ENCODE measurements around the gene MALSU1. TPM values are rescaled to one million over a fixed set of nuclear protein-coding genes. Genes with fewer than 3 reads are reported as not detected.

MALSU1 gene
- total RNA-seq, 1 donor from 2014 or later, result 92.8 TPM

- Mint-ChIP-seq H3K27ac (no peak overlapping the region), H3K36me3 (ENCODE audit: low read depth) (no peaks in the 10 kb centered on the region), H3K9me3 (no peaks in the 10 kb centered on the region), H3K4me1 (peaks cover 18% of the 10 kb centered on the region), H3K27me3 (peaks cover 4% of the 10 kb centered on the region), H3K4me3 (no peak overlapping the region)
- DNase-seq, result no peak
- intact Hi-C loops (cut with micrococcal nuclease), result loop anchor here (2.0 kb wide), 2 partner anchors 71 to 81 kb away; no protein-coding TSS in a partner anchor
Observed at GRCh38 chr7:23275912-23276311, 23.2 kb upstream of the MALSU1 start.

GRCh38 chr7:23276376-23276775 is 22.8 kb upstream of the MALSU1 start:
- H3K9me3 Mint-ChIP-seq, result no peaks in the 10 kb centered on the region
- intact Hi-C loops (cut with micrococcal nuclease), result loop anchor here (2.0 kb wide), 2 partner anchors 70 to 80 kb away; no protein-coding TSS in a partner anchor
- no peak overlapping the region for H3K4me3 Mint-ChIP-seq
- DNase-seq, result no peak
- H3K27ac Mint-ChIP-seq, result no peak overlapping the region
- peaks cover 4% of the 10 kb centered on the region for H3K27me3 Mint-ChIP-seq
- no peaks in the 10 kb centered on the region for H3K36me3 Mint-ChIP-seq (ENCODE audit: low read depth)
- peaks cover 18% of the 10 kb centered on the region for H3K4me1 Mint-ChIP-seq

- Mint-ChIP-seq H3K36me3 (ENCODE audit: low read depth) (no peaks in the 10 kb centered on the region), H3K9me3 (no peaks in the 10 kb centered on the region), H3K27ac (peak overlapping the region; percentile 41), H3K4me1 (peaks cover 18% of the 10 kb centered on the region), H3K4me3 (no peak overlapping the region), H3K27me3 (peaks cover 4% of the 10 kb centered on the region)
- no peak for DNase-seq
- intact Hi-C loops (cut with micrococcal nuclease), result loop anchor here (2.0 kb wide), 2 partner anchors 70 to 80 kb away; no protein-coding TSS in a partner anchor
Observed at GRCh38 chr7:23276947-23277346, 22.2 kb upstream of the MALSU1 start.

- H3K27ac Mint-ChIP-seq, result no peak overlapping the region
- H3K9me3 Mint-ChIP-seq, result no peaks in the 10 kb centered on the region
- peaks cover 14% of the 10 kb centered on the region for H3K4me1 Mint-ChIP-seq
- intact Hi-C loops (cut with micrococcal nuclease), result loop anchor here (2.0 kb wide), 2 partner anchors 69 to 79 kb away; no protein-coding TSS in a partner anchor
- no peaks in the 10 kb centered on the region for H3K36me3 Mint-ChIP-seq (ENCODE audit: low read depth)
- peak; percentile 86 for DNase-seq
- H3K4me3 Mint-ChIP-seq, result no peak overlapping the region
- H3K27me3 Mint-ChIP-seq, result peaks cover 1% of the 10 kb centered on the region
Observed at GRCh38 chr7:23277359-23277989, 21.7 kb upstream of the MALSU1 start.

GRCh38 chr7:23279819-23280525 is 19.2 kb upstream of the MALSU1 start:
- H3K4me3 Mint-ChIP-seq, result no peak overlapping the region
- H3K27me3 Mint-ChIP-seq, result peaks cover 1% of the 10 kb centered on the region
- H3K9me3 Mint-ChIP-seq, result no peaks in the 10 kb centered on the region
- H3K4me1 Mint-ChIP-seq, result peaks cover 4% of the 10 kb centered on the region
- no peak overlapping the region for H3K27ac Mint-ChIP-seq
- no peak for DNase-seq
- intact Hi-C loops (cut with micrococcal nuclease), result no loop called here
- no peaks in the 10 kb centered on the region for H3K36me3 Mint-ChIP-seq (ENCODE audit: low read depth)

- no peaks in the 10 kb centered on the region for H3K27me3 Mint-ChIP-seq
- no peak overlapping the region for H3K27ac Mint-ChIP-seq
- H3K4me1 Mint-ChIP-seq, result peaks cover 9% of the 10 kb centered on the region
- DNase-seq, result no peak
- H3K4me3 Mint-ChIP-seq, result no peak overlapping the region
- no peaks in the 10 kb centered on the region for H3K9me3 Mint-ChIP-seq
- intact Hi-C loops (cut with micrococcal nuclease), result no loop called here
- H3K36me3 Mint-ChIP-seq (ENCODE audit: low read depth), result no peaks in the 10 kb centered on the region
Observed at GRCh38 chr7:23283086-23283485, 16.1 kb upstream of the MALSU1 start.

GRCh38 chr7:23284871-23285270 is 14.3 kb upstream of the MALSU1 start:
- H3K4me1 Mint-ChIP-seq, result peaks cover 13% of the 10 kb centered on the region
- intact Hi-C loops (cut with micrococcal nuclease), result no loop called here

GRCh38 chr7:23285657-23286646 is 13.2 kb upstream of the MALSU1 start:
- Mint-ChIP-seq H3K27ac (no peak overlapping the region), H3K36me3 (ENCODE audit: low read depth) (no peaks in the 10 kb centered on the region), H3K4me1 (peaks cover 13% of the 10 kb centered on the region), H3K4me3 (no peak overlapping the region), H3K9me3 (no peaks in the 10 kb centered on the region), H3K27me3 (no peaks in the 10 kb centered on the region)
- no peak for DNase-seq
- intact Hi-C loops (cut with micrococcal nuclease), result no loop called here

More at GRCh38 chr7:23284871-23285270, 14.3 kb upstream of the MALSU1 start:
- no peaks in the 10 kb centered on the region for H3K9me3 Mint-ChIP-seq
- H3K27me3 Mint-ChIP-seq, result no peaks in the 10 kb centered on the region
- no peaks in the 10 kb centered on the region for H3K36me3 Mint-ChIP-seq (ENCODE audit: low read depth)
- no peak for DNase-seq
- no peak overlapping the region for H3K27ac Mint-ChIP-seq
- H3K4me3 Mint-ChIP-seq, result no peak overlapping the region

GRCh38 chr7:23287612-23288011 is 11.5 kb upstream of the MALSU1 start:
- Mint-ChIP-seq H3K4me1 (peaks cover 13% of the 10 kb centered on the region), H3K9me3 (no peaks in the 10 kb centered on the region), H3K36me3 (ENCODE audit: low read depth) (no peaks in the 10 kb centered on the region), H3K27ac (no peak overlapping the region), H3K4me3 (no peak overlapping the region), H3K27me3 (no peaks in the 10 kb centered on the region)
- DNase-seq, result peak; percentile 61
- intact Hi-C loops (cut with micrococcal nuclease), result no loop called here

- DNase-seq, result no peak
- intact Hi-C loops (cut with micrococcal nuclease), result no loop called here
- Mint-ChIP-seq H3K4me1 (peaks cover 10% of the 10 kb centered on the region), H3K27me3 (no peaks in the 10 kb centered on the region), H3K9me3 (no peaks in the 10 kb centered on the region), H3K4me3 (no peak overlapping the region), H3K36me3 (ENCODE audit: low read depth) (no peaks in the 10 kb centered on the region), H3K27ac (no peak overlapping the region)
Observed at GRCh38 chr7:23290993-23291392, 8.1 kb upstream of the MALSU1 start.

GRCh38 chr7:23291957-23292560 is 7.1 kb upstream of the MALSU1 start:
- Mint-ChIP-seq H3K27me3 (no peaks in the 10 kb centered on the region), H3K9me3 (no peaks in the 10 kb centered on the region), H3K36me3 (ENCODE audit: low read depth) (no peaks in the 10 kb centered on the region), H3K4me1 (peaks cover 10% of the 10 kb centered on the region), H3K4me3 (no peak overlapping the region), H3K27ac (no peak overlapping the region)
- DNase-seq, result no peak
- intact Hi-C loops (cut with micrococcal nuclease), result no loop called here

- Mint-ChIP-seq H3K4me3 (no peak overlapping the region), H3K27ac (no peak overlapping the region), H3K9me3 (no peaks in the 10 kb centered on the region), H3K27me3 (no peaks in the 10 kb centered on the region), H3K4me1 (peaks cover 9% of the 10 kb centered on the region), H3K36me3 (ENCODE audit: low read depth) (no peaks in the 10 kb centered on the region)
- intact Hi-C loops (cut with micrococcal nuclease), result no loop called here
- no peak for DNase-seq
Observed at GRCh38 chr7:23292623-23293022, 6.5 kb upstream of the MALSU1 start.

- no peak overlapping the region for H3K27ac Mint-ChIP-seq
- no peaks in the 10 kb centered on the region for H3K36me3 Mint-ChIP-seq (ENCODE audit: low read depth)
- intact Hi-C loops (cut with micrococcal nuclease), result no loop called here
- H3K4me1 Mint-ChIP-seq, result peaks cover 4% of the 10 kb centered on the region
- no peak for DNase-seq
- H3K9me3 Mint-ChIP-seq, result peaks cover 5% of the 10 kb centered on the region
- no peak overlapping the region for H3K4me3 Mint-ChIP-seq
- no peaks in the 10 kb centered on the region for H3K27me3 Mint-ChIP-seq
Observed at GRCh38 chr7:23293500-23294073, 5.6 kb upstream of the MALSU1 start.
